IMR-90 (cell line): Measurements from ENCODE around the gene KCNN3. TPM values are rescaled to one million over a fixed set of nuclear protein-coding genes. Genes with fewer than 3 reads are reported as not detected.

Experiments used
- ATAC-seq: fragments of 200-7000 bp; cut with Tn5 transposase; 2 replicates; pipeline ENCODE4 v1.9.1; 2020; ENCODE audit warnings: low read depth, mild to moderate bottlenecking, moderate library complexity
- BruUV-seq: library from RNA; stranded (reverse); fragments of 400-500 nt; replicated peaks from 2 replicates; lab custom pipeline; 2021; lab: Mats Ljungman, UMichigan
- CTCF ChIA-PET: fragments of 300-600 bp; formaldehyde crosslinking; extraction: SDS; loops from one replicate; lab custom pipeline; 2021; ENCODE audit warnings: antibody characterized with exemption; lab: Yijun Ruan, JAX
- POLR2A ChIA-PET: fragments of 300-600 bp; sonication (Branson Sonifier 250); formaldehyde crosslinking; loops from one replicate; lab custom pipeline; 2022; ENCODE audit warnings: antibody characterized with exemption; ENCODE audit not compliant: unreplicated experiment; lab: Charles Lee
- DNase-seq: peaks from one replicate; pipeline ENCODE4 v3.0.0; 2013
- H2AFZ ChIP-seq: replicated peaks from 2 replicates; pipeline ENCODE3; 2013; ENCODE audit warnings: low read length, mild to moderate bottlenecking; ENCODE audit not compliant: poor library complexity
- H2AK5ac ChIP-seq: 2 replicates; pipeline ENCODE4 v1.6.1; 2013; ENCODE audit warnings: low read depth, low read length, inconsistent platforms
- H2AK9ac ChIP-seq: replicated peaks from 2 replicates; pipeline ENCODE3; 2013; ENCODE audit warnings: mild to moderate bottlenecking, low read depth, low read length, moderate library complexity; ENCODE audit not compliant: poor library complexity
- H2BK120ac ChIP-seq: 2 replicates; pipeline ENCODE4 v1.6.1; 2013; ENCODE audit warnings: low read depth, low read length, inconsistent platforms
- H2BK15ac ChIP-seq: 3 replicates; pipeline ENCODE4 v1.6.1; 2013; ENCODE audit warnings: low read depth, low read length, inconsistent platforms
- H2BK20ac ChIP-seq: 2 replicates; pipeline ENCODE4 v1.6.1; 2013; ENCODE audit warnings: low read depth, mild to moderate bottlenecking, inconsistent platforms, low read length, moderate library complexity
- H2BK5ac ChIP-seq: 2 replicates; pipeline ENCODE4 v1.6.1; 2013; ENCODE audit warnings: mild to moderate bottlenecking, low read depth, low read length, inconsistent platforms; ENCODE audit not compliant: poor library complexity, severe bottlenecking
- H3K14ac ChIP-seq: replicated peaks from 2 replicates; pipeline ENCODE4 v1.6.1; 2013; ENCODE audit warnings: low read depth, low read length, inconsistent platforms
- H3K18ac ChIP-seq: 2 replicates; pipeline ENCODE4 v1.6.1; 2013; ENCODE audit warnings: low read depth, low read length, control low read depth
- H3K23ac ChIP-seq: 2 replicates; pipeline ENCODE4 v1.6.1; 2013; ENCODE audit warnings: low read depth, low read length, inconsistent platforms
- H3K27ac ChIP-seq: 2 replicates; pipeline ENCODE4 v1.5.1; 2013; ENCODE audit warnings: mild to moderate bottlenecking, control low read depth, low read length; ENCODE audit not compliant: insufficient read depth
- H3K27me3 ChIP-seq: 2 replicates; pipeline ENCODE4 v1.6.1; 2013; ENCODE audit warnings: low read length; ENCODE audit not compliant: control insufficient read depth, insufficient read depth
- H3K36me3 ChIP-seq: 2 replicates; pipeline ENCODE4 v1.6.1; 2013; ENCODE audit warnings: low read length, mixed read lengths; ENCODE audit not compliant: control insufficient read depth, insufficient read depth
- H3K4ac ChIP-seq: 2 replicates; pipeline ENCODE4 v1.6.1; 2013; ENCODE audit warnings: low read depth, low read length, inconsistent platforms
- H3K4me1 ChIP-seq: 2 replicates; pipeline ENCODE4 v1.6.1; 2013; ENCODE audit warnings: low read length, mixed read lengths; ENCODE audit not compliant: control insufficient read depth, insufficient read depth
- H3K4me2 ChIP-seq: 2 replicates; pipeline ENCODE4 v1.6.1; 2013; ENCODE audit warnings: low read depth, mild to moderate bottlenecking, control low read depth, low read length, moderate library complexity
- H3K4me3 ChIP-seq: 2 replicates; pipeline ENCODE4 v1.5.1; 2013; ENCODE audit warnings: low read depth, mild to moderate bottlenecking, control low read depth, low read length, moderate library complexity; ENCODE audit not compliant: insufficient read depth
- H3K56ac ChIP-seq: 2 replicates; pipeline ENCODE4 v1.6.1; 2013; ENCODE audit warnings: low read length, inconsistent platforms; ENCODE audit not compliant: insufficient read depth; ENCODE audit errors: extremely low read depth
- H3K79me1 ChIP-seq, 2 experiments: 2 replicates each; pipeline ENCODE4 v1.6.1; 2013; ENCODE audit warnings: low read length in 2 of 2, inconsistent platforms in 1 of 2, low read depth in 1 of 2
- H3K9ac ChIP-seq: 2 replicates; pipeline ENCODE4 v1.6.1; 2013; ENCODE audit warnings: low read depth, low read length, control low read depth
- H3K9me1 ChIP-seq: 2 replicates; pipeline ENCODE4 v1.6.1; 2013; ENCODE audit warnings: low read length, inconsistent platforms; ENCODE audit not compliant: insufficient read depth
- H3K9me3 ChIP-seq: 2 replicates; pipeline ENCODE4 v1.6.1; 2013; ENCODE audit warnings: low read length; ENCODE audit not compliant: control insufficient read depth, insufficient read depth
- H4K20me1 ChIP-seq: 2 replicates; pipeline ENCODE4 v1.6.1; 2013; ENCODE audit warnings: low read length, inconsistent platforms; ENCODE audit not compliant: insufficient read depth
- H4K5ac ChIP-seq: 2 replicates; pipeline ENCODE4 v1.6.1; 2013; ENCODE audit warnings: mild to moderate bottlenecking, low read depth, low read length, control low read depth
- H4K8ac ChIP-seq, 2 experiments: 2 replicates each; pipeline ENCODE4 v1.6.1; 2013; ENCODE audit warnings: low read depth in 2 of 2, low read length in 2 of 2, control low read depth in 1 of 2, inconsistent platforms in 1 of 2
- H4K91ac ChIP-seq: 2 replicates; pipeline ENCODE4 v1.6.1; 2013; ENCODE audit warnings: low read depth, low read length, inconsistent platforms; ENCODE audit not compliant: insufficient read depth
- BHLHE40 ChIP-seq: fragments of 150-350 bp; IDR thresholded peaks from 2 replicates; pipeline ENCODE4 v1.6.1; 2016; ENCODE audit warnings: mild to moderate bottlenecking, low read depth, low read length
- CEBPB ChIP-seq: IDR thresholded peaks from 2 replicates; pipeline ENCODE4 v1.6.1; 2012; ENCODE audit warnings: low read depth, low read length, improper control_type of control experiment
- CHD1 ChIP-seq: IDR thresholded peaks from 2 replicates; pipeline ENCODE4 v1.6.1; 2012; ENCODE audit warnings: low read depth, low read length, improper control_type of control experiment
- CTCF ChIP-seq: conservative IDR thresholded peaks from 2 replicates; pipeline ENCODE4 v1.5.1; 2012; ENCODE audit warnings: mild to moderate bottlenecking, low read depth, low read length, improper control_type of control experiment
- ELK1 ChIP-seq: fragments of 150-350 bp; IDR thresholded peaks from 2 replicates; pipeline ENCODE4 v1.6.1; 2016; ENCODE audit warnings: low read depth, mild to moderate bottlenecking, low read length, moderate library complexity, borderline replicate concordance
- FOS ChIP-seq: fragments of 150-350 bp; IDR thresholded peaks from 2 replicates; pipeline ENCODE4 v1.6.1; 2016; ENCODE audit warnings: low read depth, low read length
- MAFK ChIP-seq: IDR thresholded peaks from 2 replicates; pipeline ENCODE4 v1.6.1; 2012; ENCODE audit warnings: low read depth, low read length, improper control_type of control experiment
- MAZ ChIP-seq: IDR thresholded peaks from 2 replicates; pipeline ENCODE4 v1.6.1; 2012; ENCODE audit warnings: low read depth, mild to moderate bottlenecking, low read length, improper control_type of control experiment, moderate library complexity, borderline replicate concordance
- MXI1 ChIP-seq: IDR thresholded peaks from 2 replicates; pipeline ENCODE4 v1.6.1; 2012; ENCODE audit warnings: low read depth, mild to moderate bottlenecking, low read length, moderate library complexity, borderline replicate concordance
- NFE2L2 ChIP-seq: fragments of 150-350 bp; IDR thresholded peaks from 2 replicates; pipeline ENCODE4 v1.6.1; 2016; ENCODE audit warnings: low read depth, mild to moderate bottlenecking, low read length
- POLR2A ChIP-seq: IDR thresholded peaks from 2 replicates; pipeline ENCODE4 v1.6.1; 2012; ENCODE audit warnings: mild to moderate bottlenecking, low read depth, low read length
- RAD21 ChIP-seq: IDR thresholded peaks from 2 replicates; pipeline ENCODE4 v1.6.1; 2012; ENCODE audit warnings: low read length, improper control_type of control experiment
- RCOR1 ChIP-seq: IDR thresholded peaks from 2 replicates; pipeline ENCODE4 v1.6.1; 2012; ENCODE audit warnings: mild to moderate bottlenecking, low read length, improper control_type of control experiment; ENCODE audit not compliant: insufficient replicate concordance
- RFX5 ChIP-seq: IDR thresholded peaks from 2 replicates; pipeline ENCODE4 v1.8.0; 2012; ENCODE audit warnings: low read depth, mild to moderate bottlenecking, low read length, moderate library complexity
- USF2 ChIP-seq: fragments of 150-350 bp; IDR thresholded peaks from 2 replicates; pipeline ENCODE4 v1.6.1; 2017; ENCODE audit warnings: mild to moderate bottlenecking, antibody characterized with exemption, low read length, low read depth
- WGBS, 2 experiments: methylation state at CpG; one replicate each; pipeline versions ENCODE4 v1.1.5 to v1.1.7; 2013; ENCODE audit warnings: missing lambda C conversion rate in 2 of 2; ENCODE audit not compliant: insufficient read length in 1 of 2; ENCODE audit errors: extremely low coverage in 2 of 2; 5-methylcytosine and 5-hydroxymethylcytosine counted together
- dilution Hi-C: fragments of 300-500 bp; cut with HindIII; formaldehyde crosslinking; loops from one replicate; pipeline ENCODE4 v1.14.3; 2018; ENCODE audit warnings: low sequenced_read_pairs; ENCODE audit not compliant: unreplicated experiment
- in situ Hi-C: fragments of 300-500 bp; cut with MboI; formaldehyde crosslinking; loops from 3 replicates; pipeline ENCODE4 v1.14.3; 2019; ENCODE audit warnings: low sequenced_read_pairs, inconsistent platforms, mixed read lengths
- intact Hi-C: fragments of 100-400 bp; cut with micrococcal nuclease; formaldehyde crosslinking; loops from 2 replicates; pipeline ENCODE4 v1.10.0; 2022
- polyA plus RNA-seq, 3 experiments: library from polyadenylated mRNA; depleted of rRNA; stranded (reverse); fragments of >200 nt; gene quantifications; 2 replicates each; pipeline ENCODE4 v1.2.3, GENCODE V29; 2012; ENCODE audit warnings: low replicate concordance in 1 of 3
- total RNA-seq: library from RNA; depleted of rRNA; stranded (reverse); fragments of >200 nt; gene quantifications from 2 replicates; pipeline ENCODE4 v1.2.3, GENCODE V29; 2012

Gene KCNN3
- total and polyA plus RNA-seq, 2 of the 4 experiments (the other 2 are of a cell fraction): 0.02 TPM; not detected in 1

GRCh38 chr1:154720328-154721297 is 149.5 kb downstream of the KCNN3 start:
- Histone ChIP-seq H3K4ac (no peak overlapping the region), H3K18ac (no peak overlapping the region), H3K56ac (no peak overlapping the region), H3K4me3 (no peak overlapping the region), H3K4me1 (no peaks in the 10 kb centered on the region), H3K14ac (no peak overlapping the region), H2BK5ac (no peak overlapping the region), H3K79me1 (no peaks in the 10 kb centered on the region), H2BK15ac (no peak overlapping the region), H4K91ac (no peak overlapping the region), H3K9me3 (no peaks in the 10 kb centered on the region), H3K23ac (no peak overlapping the region), H3K9me1 (no peaks in the 10 kb centered on the region), H3K27ac (no peak overlapping the region), H4K8ac (no peak overlapping the region), H4K20me1 (no peaks in the 10 kb centered on the region), H2AFZ (no peak overlapping the region), H2BK20ac (no peak overlapping the region), H3K36me3 (no peaks in the 10 kb centered on the region), H2AK9ac (no peak overlapping the region), H3K9ac (no peak overlapping the region), H3K27me3 (peaks cover 29% of the 10 kb centered on the region), H2AK5ac (no peak overlapping the region), H3K4me2 (no peak overlapping the region), H2BK120ac (no peak overlapping the region), H4K5ac (no peak overlapping the region)
- 82% methylated on average over 10 of the region's 16 CpGs; no CpG with 5 or more reads in 1 of the 2 experiments for WGBS, 2 experiments
- in situ Hi-C loops (no loop called here), intact Hi-C loops (no loop called here), dilution Hi-C loops (no loop called here)
- CTCF ChIA-PET: no interaction called here
- POLR2A ChIA-PET: no interaction called here
- ATAC-seq: no peak
- no TSS peak for BruUV-seq
- no peak for DNase-seq
- TF ChIP-seq MXI1 (no peak), MAFK (no peak), CHD1 (no peak), ELK1 (no peak), MAZ (no peak), POLR2A (no peak), RCOR1 (no peak), CEBPB (no peak), BHLHE40 (no peak), RAD21 (no peak), NFE2L2 (no peak), CTCF (no peak), USF2 (no peak), FOS (no peak), RFX5 (no peak)
